Measurements from ENCODE around the gene GAK.
"Not testable (repeated sequence)": the region's sequence is repeated elsewhere in the genome, so short reads cannot be mapped to it uniquely, and the experiment has no call there.

GAK gene

GRCh38 chr4:926538-926937 is 5.6 kb downstream of the GAK start:
- Mint-ChIP-seq H3K27ac (no peak overlapping the region), H3K9me3 (no peaks in the 10 kb centered on the region), H3K4me1 (ENCODE audit: low read depth) (peaks cover 82% of the 10 kb centered on the region), H3K4me3 (no peak overlapping the region), H3K36me3 (ENCODE audit: low read depth) (peaks cover 12% of the 10 kb centered on the region), H3K27me3 (no peaks in the 10 kb centered on the region)

- Mint-ChIP-seq H3K27ac (no peak overlapping the region), H3K4me3 (no peak overlapping the region), H3K36me3 (ENCODE audit: low read depth) (peaks cover 18% of the 10 kb centered on the region), H3K9me3 (no peaks in the 10 kb centered on the region), H3K27me3 (no peaks in the 10 kb centered on the region), H3K4me1 (ENCODE audit: low read depth) (peaks cover 83% of the 10 kb centered on the region)
These were observed 6.2 kb downstream of the GAK start for GRCh38 chr4:925771-926500.

GRCh38 chr4:925171-925570 is 6.9 kb downstream of the GAK start:
- H3K4me1 Mint-ChIP-seq (ENCODE audit: low read depth), result peaks cover 81% of the 10 kb centered on the region
- H3K4me3 Mint-ChIP-seq, result no peak overlapping the region
- no peaks in the 10 kb centered on the region for H3K9me3 Mint-ChIP-seq
- no peak overlapping the region for H3K27ac Mint-ChIP-seq
- H3K36me3 Mint-ChIP-seq (ENCODE audit: low read depth), result peaks cover 21% of the 10 kb centered on the region
- H3K27me3 Mint-ChIP-seq, result no peaks in the 10 kb centered on the region

DNA sequence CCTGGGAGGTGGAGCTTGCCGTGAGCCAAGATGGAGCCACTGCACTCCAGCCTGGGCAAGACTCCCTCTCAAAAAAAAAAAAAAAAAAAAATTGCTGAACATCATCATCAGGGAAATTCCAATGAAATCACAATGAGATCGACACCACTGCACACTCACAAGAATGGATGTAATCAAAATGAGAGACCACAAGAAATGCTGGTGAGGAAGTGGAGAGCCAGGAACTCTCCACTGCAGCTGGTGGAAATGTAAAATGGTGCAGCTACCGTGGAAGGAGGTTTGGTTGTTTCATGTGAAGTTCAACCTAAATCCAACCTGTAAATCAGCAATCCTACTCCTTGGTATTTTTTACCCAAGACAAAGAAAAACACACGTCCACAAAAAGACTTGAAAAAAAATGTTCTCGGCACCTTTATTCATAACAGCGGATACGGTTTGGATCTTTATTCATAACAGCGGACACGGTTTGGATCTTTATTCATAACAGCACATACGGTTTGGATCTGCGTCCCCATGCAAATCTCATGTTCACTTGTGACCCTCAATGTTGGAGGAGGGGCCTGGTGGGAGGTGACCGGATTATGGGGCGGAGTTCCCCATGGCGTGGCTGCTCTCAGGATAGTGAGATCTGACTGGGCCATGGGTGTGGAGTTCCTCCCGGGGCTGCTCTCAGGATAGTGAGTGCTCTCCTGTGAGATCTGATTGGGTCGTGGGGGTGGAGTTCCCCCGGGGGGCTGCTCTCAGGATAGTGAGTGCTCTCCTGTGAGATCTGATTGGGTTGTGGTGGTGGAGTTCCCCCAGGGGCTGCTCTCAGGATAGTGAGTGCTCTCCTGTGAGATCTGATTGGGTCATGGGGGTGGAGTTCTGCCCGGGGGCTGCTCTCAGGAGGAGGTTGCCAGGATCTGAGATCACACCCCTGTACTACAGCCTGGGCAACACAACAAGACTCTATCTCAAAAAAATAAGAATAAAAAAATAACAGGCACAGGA is 7.7 kb downstream of the GAK start:
- Mint-ChIP-seq H3K4me1 (ENCODE audit: low read depth) (peaks cover 81% of the 10 kb centered on the region), H3K27me3 (no peaks in the 10 kb centered on the region), H3K4me3 (peak overlapping the region; percentile 25), H3K9me3 (peaks cover 3% of the 10 kb centered on the region), H3K27ac (peak overlapping the region; percentile 80), H3K36me3 (ENCODE audit: low read depth) (peaks cover 28% of the 10 kb centered on the region)

GRCh38 chr4:921830-922331 is 10.2 kb downstream of the GAK start:
- H3K27ac Mint-ChIP-seq, result peak overlapping the region; percentile 76
- H3K27me3 Mint-ChIP-seq, result no peaks in the 10 kb centered on the region
- peak overlapping the region; percentile 61 for H3K4me3 Mint-ChIP-seq
- peaks cover 11% of the 10 kb centered on the region for H3K9me3 Mint-ChIP-seq
- H3K4me1 Mint-ChIP-seq (ENCODE audit: low read depth), result peaks cover 87% of the 10 kb centered on the region
- H3K36me3 Mint-ChIP-seq (ENCODE audit: low read depth), result peaks cover 42% of the 10 kb centered on the region

DNA sequence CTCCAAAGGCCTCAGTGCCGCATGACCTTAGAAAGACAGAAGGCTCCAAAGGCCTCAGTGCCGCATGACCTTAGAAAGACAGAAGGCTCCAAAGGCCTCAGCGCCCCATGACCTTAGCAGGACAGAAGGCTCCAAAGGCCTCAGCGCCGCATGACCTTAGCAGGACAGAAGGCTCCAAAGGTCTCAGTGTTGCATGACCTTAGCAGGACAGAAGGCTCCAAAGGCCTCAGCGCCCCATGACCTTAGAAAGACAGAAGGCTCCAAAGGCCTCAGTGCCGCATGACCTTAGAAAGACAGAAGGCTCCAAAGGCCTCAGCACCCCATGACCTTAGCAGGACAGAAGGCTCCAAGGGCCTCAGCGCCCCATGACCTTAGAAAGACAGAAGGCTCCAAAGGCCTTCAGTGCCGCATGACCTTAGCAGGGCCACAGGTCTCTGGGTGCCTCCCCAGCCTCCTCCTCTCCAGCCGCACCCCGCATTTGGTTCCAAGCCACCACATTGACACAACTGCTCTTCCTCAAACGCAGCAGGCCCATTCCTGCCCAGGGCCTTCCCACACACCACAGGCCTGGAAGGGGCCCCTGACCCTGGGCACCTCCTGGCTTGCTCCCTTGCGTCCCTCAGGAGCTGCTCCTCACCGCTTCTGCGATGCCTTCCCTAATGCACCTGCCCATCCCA is 13.0 kb downstream of the GAK start:
- H3K36me3 Mint-ChIP-seq (ENCODE audit: low read depth), result peaks cover 42% of the 10 kb centered on the region
- H3K4me3 Mint-ChIP-seq, H3K27me3 Mint-ChIP-seq: not testable (repeated sequence)
- peaks cover 11% of the 10 kb centered on the region for H3K9me3 Mint-ChIP-seq
- peaks cover 83% of the 10 kb centered on the region for H3K4me1 Mint-ChIP-seq (ENCODE audit: low read depth)
- peak overlapping the region; percentile 7 for H3K27ac Mint-ChIP-seq

DNA sequence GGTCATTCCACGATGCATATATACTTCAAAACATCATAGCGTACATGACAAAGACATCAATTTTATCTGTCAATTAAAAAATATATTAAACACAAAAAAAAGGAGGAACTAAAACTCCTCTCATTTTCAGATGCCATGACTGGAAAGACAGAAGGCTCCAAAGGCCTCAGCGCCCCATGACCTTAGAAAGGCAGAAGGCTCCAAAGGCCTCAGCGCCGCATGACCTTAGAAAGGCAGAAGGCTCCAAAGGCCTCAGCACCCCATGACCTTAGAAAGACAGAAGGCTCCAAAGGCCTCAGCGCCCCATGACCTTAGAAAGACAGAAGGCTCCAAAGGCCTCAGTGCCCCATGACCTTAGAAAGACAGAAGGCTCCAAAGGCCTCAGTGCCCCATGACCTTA is 13.5 kb downstream of the GAK start:
- Mint-ChIP-seq H3K9me3 (peaks cover 11% of the 10 kb centered on the region), H3K4me1 (ENCODE audit: low read depth) (peaks cover 78% of the 10 kb centered on the region), H3K36me3 (ENCODE audit: low read depth) (peaks cover 42% of the 10 kb centered on the region)
- not testable (repeated sequence) for H3K27me3 Mint-ChIP-seq, H3K27ac Mint-ChIP-seq, H3K4me3 Mint-ChIP-seq

DNA sequence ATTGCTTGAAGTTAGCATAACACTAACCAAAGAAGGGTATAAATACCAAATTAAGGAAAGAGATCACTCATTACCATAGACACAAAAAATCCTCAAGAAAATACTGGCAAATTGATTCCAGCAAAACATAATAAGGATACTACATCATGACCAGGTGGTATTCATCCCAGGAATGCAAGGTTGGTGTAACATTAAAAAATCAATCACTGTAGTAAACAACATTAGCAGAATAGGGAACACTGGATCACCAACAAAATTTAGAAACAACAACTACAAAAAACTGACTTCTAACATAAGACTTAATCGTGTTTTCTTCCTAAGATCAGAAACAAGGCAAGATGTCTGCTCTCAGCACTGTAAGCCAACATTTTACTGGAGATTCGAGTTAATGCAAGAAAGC is 14.1 kb downstream of the GAK start:
- peaks cover 11% of the 10 kb centered on the region for H3K9me3 Mint-ChIP-seq
- no peaks in the 10 kb centered on the region for H3K27me3 Mint-ChIP-seq
- H3K4me3 Mint-ChIP-seq, result no peak overlapping the region
- H3K36me3 Mint-ChIP-seq (ENCODE audit: low read depth), result peaks cover 42% of the 10 kb centered on the region
- peaks cover 72% of the 10 kb centered on the region for H3K4me1 Mint-ChIP-seq (ENCODE audit: low read depth)
- no peak overlapping the region for H3K27ac Mint-ChIP-seq

- Mint-ChIP-seq H3K4me1 (ENCODE audit: low read depth) (peaks cover 66% of the 10 kb centered on the region), H3K27ac (peak overlapping the region; percentile 46), H3K36me3 (ENCODE audit: low read depth) (peaks cover 39% of the 10 kb centered on the region), H3K27me3 (no peaks in the 10 kb centered on the region), H3K9me3 (peaks cover 11% of the 10 kb centered on the region), H3K4me3 (no peak overlapping the region)
These were observed 14.7 kb downstream of the GAK start for GRCh38 chr4:917466-917865.

GRCh38 chr4:915595-915994 is 16.5 kb downstream of the GAK start:
- Mint-ChIP-seq H3K27ac (no peak overlapping the region), H3K27me3 (no peaks in the 10 kb centered on the region), H3K9me3 (peaks cover 11% of the 10 kb centered on the region), H3K4me3 (peak overlapping the region; percentile 49), H3K36me3 (ENCODE audit: low read depth) (peaks cover 32% of the 10 kb centered on the region), H3K4me1 (ENCODE audit: low read depth) (peaks cover 48% of the 10 kb centered on the region)

GRCh38 chr4:915041-915474 is 17.1 kb downstream of the GAK start:
- Mint-ChIP-seq H3K4me1 (ENCODE audit: low read depth) (peaks cover 44% of the 10 kb centered on the region), H3K27me3 (no peaks in the 10 kb centered on the region), H3K36me3 (ENCODE audit: low read depth) (peaks cover 29% of the 10 kb centered on the region), H3K4me3 (peak overlapping the region; percentile 49), H3K27ac (peak overlapping the region; percentile 45), H3K9me3 (peaks cover 11% of the 10 kb centered on the region)

GRCh38 chr4:914531-914930 is 17.6 kb downstream of the GAK start:
- H3K9me3 Mint-ChIP-seq, result peaks cover 9% of the 10 kb centered on the region
- no peaks in the 10 kb centered on the region for H3K27me3 Mint-ChIP-seq
- peaks cover 27% of the 10 kb centered on the region for H3K36me3 Mint-ChIP-seq (ENCODE audit: low read depth)
- peaks cover 40% of the 10 kb centered on the region for H3K4me1 Mint-ChIP-seq (ENCODE audit: low read depth)
- H3K4me3 Mint-ChIP-seq, result no peak overlapping the region
- H3K27ac Mint-ChIP-seq, result no peak overlapping the region

GRCh38 chr4:913280-913618 is 18.9 kb downstream of the GAK start:
- no peak overlapping the region for H3K27ac Mint-ChIP-seq
- peaks cover 30% of the 10 kb centered on the region for H3K36me3 Mint-ChIP-seq (ENCODE audit: low read depth)
- H3K4me3 Mint-ChIP-seq, result no peak overlapping the region
- H3K27me3 Mint-ChIP-seq, result no peaks in the 10 kb centered on the region
- peaks cover 5% of the 10 kb centered on the region for H3K9me3 Mint-ChIP-seq
- peaks cover 33% of the 10 kb centered on the region for H3K4me1 Mint-ChIP-seq (ENCODE audit: low read depth)

- Mint-ChIP-seq H3K4me1 (ENCODE audit: low read depth) (peaks cover 27% of the 10 kb centered on the region), H3K36me3 (ENCODE audit: low read depth) (peaks cover 24% of the 10 kb centered on the region), H3K27ac (no peak overlapping the region), H3K4me3 (no peak overlapping the region), H3K27me3 (no peaks in the 10 kb centered on the region), H3K9me3 (peaks cover 2% of the 10 kb centered on the region)
These were observed 19.4 kb downstream of the GAK start for GRCh38 chr4:912548-913279.

All from stimulated activated naive CD8-positive, alpha-beta T cell treated with anti-CD3 and anti-CD28 coated beads, Interleukin-15, Interleukin-2, amounts not matched to agents 100 ng/mL and 50 ng/mL, for 24 hours (primary cell).